ENCODE data around the gene RPS15.

Gene RPS15

DNA sequence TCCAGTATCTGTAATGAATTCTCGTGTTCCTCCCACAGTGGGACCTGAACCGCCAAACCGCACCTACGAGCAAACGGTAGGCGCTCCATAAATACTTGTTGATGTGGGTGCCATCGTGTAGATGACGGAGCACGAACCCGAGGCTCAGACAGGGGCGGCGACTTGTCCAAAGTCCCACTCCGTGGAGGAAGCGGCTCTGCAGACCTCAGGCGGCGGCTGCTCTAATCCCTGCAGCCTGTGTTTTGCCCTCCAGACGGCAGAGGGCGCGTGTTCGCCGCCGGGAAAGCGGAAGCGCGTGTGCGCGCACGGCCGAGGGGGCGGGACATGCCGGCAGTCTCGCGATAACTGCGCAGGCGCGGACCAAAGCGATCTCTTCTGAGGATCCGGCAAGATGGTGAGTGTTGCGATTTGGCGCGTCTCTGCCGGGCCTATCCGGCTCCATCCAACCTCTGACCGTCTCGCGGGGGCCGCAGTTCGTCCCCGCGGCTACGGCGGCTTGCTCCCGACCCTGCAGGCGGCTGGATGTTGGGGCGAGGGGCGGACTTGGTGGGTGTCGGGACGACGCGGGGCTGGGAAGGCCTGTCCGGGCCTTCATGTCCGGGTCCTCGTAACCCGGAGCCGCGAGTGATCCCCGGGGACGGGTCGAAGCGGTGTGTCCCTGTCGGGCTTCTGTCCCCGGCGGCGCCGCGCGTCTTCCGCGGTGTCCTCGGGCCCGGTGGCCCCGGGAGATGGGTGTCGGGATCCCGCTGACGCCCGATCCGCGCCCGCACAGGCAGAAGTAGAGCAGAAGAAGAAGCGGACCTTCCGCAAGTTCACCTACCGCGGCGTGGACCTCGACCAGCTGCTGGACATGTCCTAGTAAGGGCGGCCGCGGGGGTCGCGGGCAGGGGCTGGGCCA lies at the start of gene RPS15:
Gene RPS15, plus strand, starts transcription at position 362 of the 898 bp plus-strand sequence. Its CDS starts 30 bp downstream, at position 392.
- no peaks in the 10 kb centered on the region for H3K9me3 Mint-ChIP-seq
- peak within 1 kb of the TSS; percentile 100 for H3K27ac Mint-ChIP-seq
- H3K36me3 Mint-ChIP-seq, result peaks cover 54% of the 10 kb centered on the region in 2 donors
- peak; percentile 92 for DNase-seq
- no peaks in the 10 kb centered on the region for H3K27me3 Mint-ChIP-seq
- H3K4me3 Mint-ChIP-seq, result peak within 1 kb of the TSS; percentile 97 to 100
- ATAC-seq (replicated peaks), result peak; percentile 84 to 92
- peaks cover 25 to 47% of the 10 kb centered on the region in 2 donors for H3K4me1 Mint-ChIP-seq

- no peaks in the 10 kb centered on the region for H3K9me3 Mint-ChIP-seq
- H3K27me3 Mint-ChIP-seq, result peaks cover under 1% of the 10 kb centered on the region in 2 donors
- no peak for DNase-seq
- H3K27ac Mint-ChIP-seq, result no peak overlapping the region
- H3K36me3 Mint-ChIP-seq, result peaks cover 33 to 49% of the 10 kb centered on the region in 2 donors
- ATAC-seq (replicated peaks), result no peak
- peaks cover 8 to 37% of the 10 kb centered on the region in 2 donors for H3K4me1 Mint-ChIP-seq
- H3K4me3 Mint-ChIP-seq, result no peak overlapping the region
Measured at GRCh38 chr19:1388637-1389026, 49.6 kb upstream of the RPS15 start.

GRCh38 chr19:1389033-1389940 lies 48.9 kb upstream of the RPS15 start:
- ATAC-seq (replicated peaks) (no peak), DNase-seq (no peak)
- H3K4me1 Mint-ChIP-seq, result peaks cover 7 to 34% of the 10 kb centered on the region in 2 donors
- H3K27me3 Mint-ChIP-seq, result no peaks in the 10 kb centered on the region
- H3K9me3 Mint-ChIP-seq, result no peaks in the 10 kb centered on the region
- H3K4me3 Mint-ChIP-seq, result no peak overlapping the region
- H3K27ac Mint-ChIP-seq, result no peak overlapping the region
- peaks cover 31 to 53% of the 10 kb centered on the region in 2 donors for H3K36me3 Mint-ChIP-seq

DNA sequence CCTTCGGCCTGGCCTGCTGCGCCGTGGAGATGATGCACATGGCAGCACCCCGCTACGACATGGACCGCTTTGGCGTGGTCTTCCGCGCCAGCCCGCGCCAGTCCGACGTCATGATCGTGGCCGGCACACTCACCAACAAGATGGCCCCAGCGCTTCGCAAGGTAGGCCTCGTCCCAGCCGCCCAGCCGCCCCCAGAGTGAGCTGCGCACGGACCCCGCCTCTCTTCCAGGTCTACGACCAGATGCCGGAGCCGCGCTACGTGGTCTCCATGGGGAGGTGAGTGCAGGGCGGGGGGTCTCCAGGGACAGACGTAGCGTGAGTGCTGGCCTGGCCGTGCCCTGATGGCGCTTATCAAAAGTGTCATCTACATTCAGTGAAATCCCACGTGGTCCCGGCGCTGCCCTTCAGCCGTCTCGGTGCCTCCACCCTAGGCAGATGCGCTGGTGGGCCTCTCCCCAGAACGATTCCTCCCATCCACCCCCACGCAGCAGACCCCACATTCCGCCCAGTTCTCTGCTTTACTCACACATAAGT lies 47.2 kb upstream of the RPS15 start:
- H3K4me1 Mint-ChIP-seq, result peaks cover 6 to 20% of the 10 kb centered on the region in 2 donors
- H3K36me3 Mint-ChIP-seq, result peaks cover 36 to 58% of the 10 kb centered on the region in 2 donors
- H3K4me3 Mint-ChIP-seq, result no peak overlapping the region
- no peak overlapping the region for H3K27ac Mint-ChIP-seq
- H3K27me3 Mint-ChIP-seq, result no peaks in the 10 kb centered on the region
- no peaks in the 10 kb centered on the region for H3K9me3 Mint-ChIP-seq
- DNase-seq (no peak), ATAC-seq (replicated peaks) (no peak)

GRCh38 chr19:1392407-1392806 lies 45.8 kb upstream of the RPS15 start:
- DNase-seq (no peak), ATAC-seq (replicated peaks) (no peak)
- no peaks in the 10 kb centered on the region for H3K9me3 Mint-ChIP-seq
- no peaks in the 10 kb centered on the region for H3K27me3 Mint-ChIP-seq
- peaks cover 2 to 16% of the 10 kb centered on the region in 2 donors for H3K4me1 Mint-ChIP-seq
- H3K36me3 Mint-ChIP-seq, result peaks cover 35 to 57% of the 10 kb centered on the region in 2 donors
- H3K27ac Mint-ChIP-seq, result no peak overlapping the region
- H3K4me3 Mint-ChIP-seq, result no peak overlapping the region

DNA sequence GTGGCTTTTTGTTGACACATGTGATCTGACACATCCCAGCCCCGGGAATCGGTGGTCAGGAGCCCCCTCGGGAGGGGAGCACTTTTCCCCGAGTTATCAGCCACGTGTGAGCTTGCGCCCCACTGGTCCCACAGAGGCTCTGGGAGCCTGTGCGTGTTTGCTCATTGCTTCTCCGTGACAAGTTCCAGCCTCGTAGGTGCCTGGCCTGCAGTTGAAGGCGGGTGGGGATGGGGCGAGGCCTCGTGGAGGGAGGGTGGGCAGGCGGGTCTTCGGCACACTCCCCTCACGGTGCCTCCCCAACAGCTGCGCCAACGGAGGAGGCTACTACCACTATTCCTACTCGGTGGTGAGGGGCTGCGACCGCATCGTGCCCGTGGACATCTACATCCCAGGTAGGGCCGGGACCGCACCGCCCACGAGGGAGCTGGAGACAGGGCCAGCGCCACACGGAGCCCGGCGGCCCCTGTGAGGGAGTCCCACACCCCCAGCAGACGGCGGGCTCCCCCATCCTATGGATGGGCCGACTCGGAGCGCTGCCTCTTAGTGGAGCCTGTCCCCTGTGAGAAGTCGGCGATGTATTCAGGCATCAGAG lies 45.2 kb upstream of the RPS15 start:
- no peak for ATAC-seq (replicated peaks)
- peaks cover 35 to 60% of the 10 kb centered on the region in 2 donors for H3K36me3 Mint-ChIP-seq
- no peak for DNase-seq
- no peak overlapping the region for H3K4me3 Mint-ChIP-seq
- no peaks in the 10 kb centered on the region for H3K9me3 Mint-ChIP-seq
- H3K4me1 Mint-ChIP-seq, result peaks cover 2 to 16% of the 10 kb centered on the region in 2 donors
- H3K27ac Mint-ChIP-seq, result no peak overlapping the region
- H3K27me3 Mint-ChIP-seq, result no peaks in the 10 kb centered on the region

- no peaks in the 10 kb centered on the region for H3K9me3 Mint-ChIP-seq
- H3K27ac Mint-ChIP-seq, result no peak overlapping the region
- H3K4me1 Mint-ChIP-seq, result peaks cover 4 to 16% of the 10 kb centered on the region in 2 donors
- H3K4me3 Mint-ChIP-seq, result no peak overlapping the region
- DNase-seq (no peak), ATAC-seq (replicated peaks) (no peak)
- peaks cover 37 to 56% of the 10 kb centered on the region in 2 donors for H3K36me3 Mint-ChIP-seq
- no peaks in the 10 kb centered on the region for H3K27me3 Mint-ChIP-seq
Measured at GRCh38 chr19:1393841-1394240, 44.4 kb upstream of the RPS15 start.

DNA sequence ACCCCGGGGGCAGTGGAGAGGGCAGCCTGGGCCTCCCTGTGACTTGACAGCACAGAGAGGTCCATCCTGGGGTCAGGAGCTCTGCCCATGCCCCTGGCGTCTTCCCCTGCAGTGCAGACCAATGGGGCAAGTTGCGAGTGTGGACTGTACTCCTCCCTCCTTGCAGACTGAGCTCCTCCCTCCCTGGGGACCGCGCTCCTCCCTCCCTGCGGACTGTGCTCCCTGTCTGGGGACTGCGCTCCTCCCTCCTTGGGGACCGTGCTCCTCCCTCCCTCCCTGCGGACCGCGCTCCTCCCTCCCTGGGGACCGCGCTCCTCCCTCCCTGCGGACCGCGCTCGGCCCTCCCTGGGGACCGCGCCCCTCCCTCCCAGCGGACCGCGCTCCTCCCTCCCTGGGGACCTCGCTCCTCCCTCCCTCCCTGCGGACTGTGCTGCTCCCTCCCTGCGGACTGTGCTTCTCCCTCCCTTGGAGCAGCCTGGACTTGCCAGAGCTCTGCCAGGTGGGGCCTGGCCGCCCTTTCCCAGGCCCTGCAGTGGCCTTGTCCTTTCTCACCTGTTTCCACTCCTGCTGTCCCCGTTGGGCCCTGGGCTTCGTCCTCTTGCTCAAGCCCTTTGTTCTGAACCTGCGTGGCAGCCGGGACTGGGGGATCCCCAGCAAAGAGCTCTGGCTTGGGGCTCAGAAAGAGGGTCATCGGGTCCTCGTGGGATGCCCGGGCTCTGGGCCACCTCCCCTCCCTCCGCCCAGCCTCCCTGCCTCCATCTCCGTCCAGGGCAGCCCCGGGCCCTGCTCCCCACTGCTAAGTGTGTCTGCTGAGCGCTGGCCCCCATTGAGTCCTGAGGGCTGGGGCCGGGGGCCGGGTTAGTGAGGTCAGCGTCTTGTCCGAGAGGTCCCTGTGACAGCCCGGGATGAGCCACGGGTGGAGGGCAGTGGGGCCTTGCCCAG lies 43.7 kb upstream of the RPS15 start:
- peak in 1 of 2 donors; percentile 26 for ATAC-seq (replicated peaks)
- H3K27me3 Mint-ChIP-seq, result no peaks in the 10 kb centered on the region
- peaks cover 4 to 10% of the 10 kb centered on the region in 2 donors for H3K4me1 Mint-ChIP-seq
- H3K36me3 Mint-ChIP-seq, result peaks cover 31 to 49% of the 10 kb centered on the region in 2 donors
- no peaks in the 10 kb centered on the region for H3K9me3 Mint-ChIP-seq
- no peak overlapping the region for H3K27ac Mint-ChIP-seq
- no peak overlapping the region for H3K4me3 Mint-ChIP-seq
- DNase-seq, result no peak

DNA sequence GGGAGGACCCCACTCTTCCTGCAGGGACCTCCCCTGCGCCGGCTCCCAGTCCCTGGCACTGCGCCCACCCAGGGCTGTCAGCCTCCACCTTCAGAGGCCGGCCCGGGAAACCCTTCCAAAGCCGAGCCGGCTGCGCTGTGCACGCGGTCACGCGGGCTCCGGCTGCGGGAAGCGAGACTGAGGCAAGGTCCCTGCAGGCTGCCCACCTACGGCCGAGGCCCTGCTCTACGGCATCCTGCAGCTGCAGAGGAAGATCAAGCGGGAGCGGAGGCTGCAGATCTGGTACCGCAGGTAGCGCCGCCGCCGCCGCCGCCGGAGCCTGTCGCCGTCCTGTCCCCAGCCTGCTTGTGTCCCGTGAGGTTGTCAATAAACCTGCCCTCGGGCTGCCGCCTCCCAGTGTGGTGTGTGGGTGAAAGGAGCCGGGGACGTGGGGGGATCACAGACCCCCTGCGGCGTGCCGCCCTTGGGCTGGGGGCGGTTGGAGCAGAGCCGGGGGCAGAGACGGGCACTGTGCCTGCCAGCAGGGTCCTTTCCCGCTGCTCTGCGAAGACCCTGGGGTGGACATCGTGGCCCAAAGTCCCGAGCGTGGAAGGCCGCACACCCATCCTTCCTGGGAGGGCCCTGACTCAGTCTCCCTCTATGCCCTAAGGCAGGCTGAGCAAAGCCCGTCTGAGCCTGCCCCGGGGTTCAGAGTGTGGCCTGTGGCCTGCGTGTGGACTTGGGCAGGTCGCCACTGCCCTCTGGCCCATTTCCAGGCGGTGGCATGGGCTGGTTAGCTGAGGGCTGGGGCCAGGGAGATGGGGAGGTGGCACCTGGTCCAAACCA lies 42.8 kb upstream of the RPS15 start:
- no peaks in the 10 kb centered on the region for H3K27me3 Mint-ChIP-seq
- H3K4me1 Mint-ChIP-seq, result peaks cover 4 to 12% of the 10 kb centered on the region in 2 donors

DNA sequence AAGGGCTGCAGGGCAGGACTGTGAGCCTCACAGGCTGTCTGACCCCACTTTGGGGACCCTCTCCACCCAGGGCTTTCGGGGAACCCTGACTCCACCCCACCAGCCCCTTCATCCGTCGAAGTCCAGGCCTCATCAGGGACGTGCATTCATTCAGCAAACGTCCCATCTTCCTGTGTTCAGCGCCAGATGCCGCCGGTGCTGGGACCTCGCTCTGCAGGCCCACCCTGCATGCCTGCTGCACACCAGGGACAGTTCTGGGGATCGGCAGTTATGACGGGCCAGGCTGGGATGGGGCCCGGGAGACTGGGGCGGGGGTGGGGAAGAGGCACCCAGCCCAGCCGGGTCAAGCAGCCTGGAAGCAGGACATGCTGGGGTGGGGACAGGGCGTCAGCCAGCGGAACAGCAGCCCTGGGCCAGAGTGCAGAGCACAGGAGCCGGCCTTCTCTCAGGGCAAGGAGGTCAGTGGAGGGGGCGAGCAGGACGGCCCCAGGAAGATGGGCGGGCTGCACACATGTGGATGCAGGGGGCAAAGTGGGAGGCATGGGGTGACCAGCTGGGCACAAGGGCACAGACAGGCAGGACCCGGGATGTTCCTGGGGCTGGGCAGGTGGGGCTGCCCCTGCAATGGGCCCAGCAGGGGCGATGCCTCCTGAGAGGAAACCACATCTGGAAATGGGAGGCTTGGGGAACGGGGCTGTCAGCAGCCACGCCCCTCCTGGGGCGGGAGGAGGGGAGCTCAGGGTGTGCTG lies 42.0 kb upstream of the RPS15 start:
- peaks cover 4 to 16% of the 10 kb centered on the region in 2 donors for H3K4me1 Mint-ChIP-seq
- H3K27me3 Mint-ChIP-seq, result no peaks in the 10 kb centered on the region
- H3K4me3 Mint-ChIP-seq, result no peak overlapping the region
- peak overlapping the region; percentile 81 for H3K27ac Mint-ChIP-seq
- H3K36me3 Mint-ChIP-seq, result peaks cover 19 to 33% of the 10 kb centered on the region in 2 donors
- no peaks in the 10 kb centered on the region for H3K9me3 Mint-ChIP-seq
- ATAC-seq (replicated peaks) (peak in 1 of 2 donors; percentile 15), DNase-seq (no peak)

More for the DNA sequence above, 42.8 kb upstream of the RPS15 start:
- Mint-ChIP-seq H3K27ac (no peak overlapping the region), H3K9me3 (no peaks in the 10 kb centered on the region), H3K4me3 (no peak overlapping the region), H3K36me3 (peaks cover 23 to 41% of the 10 kb centered on the region in 2 donors)
- no peak for DNase-seq
- no peak for ATAC-seq (replicated peaks)

DNA sequence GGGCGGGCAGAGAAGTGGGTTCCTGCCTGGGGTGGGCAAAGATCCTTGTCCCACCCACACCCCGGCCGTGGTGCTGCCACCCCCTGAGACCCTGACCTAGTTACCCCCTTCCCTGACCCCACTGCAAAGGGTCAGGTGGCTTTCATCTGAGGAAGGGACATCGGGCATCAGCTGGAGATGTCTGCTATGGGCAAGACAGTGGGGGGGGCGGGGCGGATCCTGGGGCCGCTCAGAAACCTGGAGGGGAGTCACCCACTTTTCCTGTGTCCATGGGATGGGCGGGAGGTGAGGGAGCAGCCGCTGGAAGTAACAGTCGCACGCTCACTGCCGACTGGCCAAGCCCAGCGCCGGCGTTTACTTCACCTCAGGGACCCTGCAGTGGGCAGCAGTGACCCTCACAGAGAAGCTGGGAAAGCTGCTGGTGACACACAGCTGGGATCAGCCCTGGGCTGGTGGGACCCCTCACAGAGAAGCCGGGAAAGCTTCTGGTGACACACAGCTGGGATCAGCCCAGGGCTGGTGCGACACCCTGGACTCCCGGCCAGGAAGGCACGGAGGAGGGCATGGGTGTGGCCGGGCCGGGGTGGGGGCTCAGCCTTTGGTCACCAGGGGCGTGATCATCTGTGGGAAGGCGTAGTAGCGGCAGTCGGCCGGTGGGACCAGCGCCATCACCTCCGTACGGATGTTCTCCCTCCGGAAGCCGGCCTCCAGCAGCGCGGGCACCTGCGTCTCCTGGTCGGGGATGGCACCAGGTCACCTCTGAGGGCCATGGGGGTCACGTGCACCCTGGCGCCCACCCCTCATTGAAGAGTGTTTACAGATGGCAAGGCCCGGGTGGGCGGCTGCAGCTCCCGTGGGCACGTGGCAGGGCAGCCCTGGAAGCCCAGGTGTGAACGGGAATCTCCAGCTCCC lies 41.2 kb upstream of the RPS15 start:
- Mint-ChIP-seq H3K27me3 (no peaks in the 10 kb centered on the region), H3K4me1 (peaks cover 4 to 16% of the 10 kb centered on the region in 2 donors), H3K36me3 (peaks cover 18 to 31% of the 10 kb centered on the region in 2 donors), H3K4me3 (peak overlapping the region in 1 of 2 donors; percentile 11), H3K27ac (no peak overlapping the region), H3K9me3 (no peaks in the 10 kb centered on the region)
- ATAC-seq (replicated peaks) (no peak), DNase-seq (no peak)

All from stimulated activated naive B cell treated with anti-CD40 and anti-IgM and Interleukin-4, amounts not matched to agents 10 μg/mL and 1 μg/mL and 100 μg/mL, for 72 hours (primary cell).